Neural cell (in vitro differentiated cells): ENCODE results near the gene ST6GALNAC3. TPM values are rescaled to one million over a fixed set of nuclear protein-coding genes. Genes with fewer than 3 reads are reported as not detected.

Source experiments
- H2AFZ ChIP-seq: fragments of 200-600, 300-800 bp; sonication (generic), shearing (Covaris generic); 2 replicates; pipeline ENCODE4 v1.6.0; 2014; ENCODE audit warnings: low read depth, mild to moderate bottlenecking, antibody characterized with exemption, low read length, moderate library complexity
- H3F3A ChIP-seq: fragments of 200-600 bp; shearing (Covaris generic); 2 replicates; pipeline ENCODE4 v1.6.1; 2016; ENCODE audit warnings: mild to moderate bottlenecking, moderate library complexity, mixed read lengths, antibody characterized with exemption, low read length; ENCODE audit not compliant: insufficient read depth, poor library complexity, severe bottlenecking
- H3K27ac ChIP-seq: fragments of 200-600, 300-800 bp; sonication (generic), shearing (Covaris generic); 2 replicates; pipeline ENCODE4 v1.5.1; 2014; ENCODE audit warnings: mild to moderate bottlenecking, low read length, moderate library complexity
- H3K27me3 ChIP-seq: fragments of 300-800, 200-600 bp; sonication (generic), shearing (Covaris generic); 2 replicates; pipeline ENCODE4 v1.6.0; 2014; ENCODE audit warnings: mild to moderate bottlenecking, low read depth, low read length, moderate library complexity; ENCODE audit not compliant: insufficient read depth
- H3K36me3 ChIP-seq: fragments of 300-800, 200-600 bp; sonication (generic), shearing (Covaris generic); 2 replicates; pipeline ENCODE4 v1.5.1; 2014; ENCODE audit warnings: mild to moderate bottlenecking, antibody characterized with exemption, low read length, moderate library complexity; ENCODE audit not compliant: insufficient read depth
- H3K4me2 ChIP-seq: fragments of 300-800, 200-600 bp; sonication (generic), shearing (Covaris generic); 2 replicates; pipeline ENCODE4 v1.6.0; 2014; ENCODE audit warnings: mild to moderate bottlenecking, low read length
- H3K4me3 ChIP-seq: fragments of 300-800, 200-600 bp; sonication (generic), shearing (Covaris generic); 2 replicates; pipeline ENCODE4 v1.5.1; 2014; ENCODE audit warnings: mild to moderate bottlenecking, low read length, moderate library complexity
- H3K79me2 ChIP-seq: fragments of 200-600 bp; shearing (Covaris generic); replicated peaks from 2 replicates; pipeline ENCODE4 v1.6.0; 2014; ENCODE audit warnings: mild to moderate bottlenecking, low read length, moderate library complexity; ENCODE audit not compliant: insufficient read depth
- H3K9ac ChIP-seq: fragments of 300-800, 200-600 bp; sonication (generic), shearing (Covaris generic); 2 replicates; pipeline ENCODE4 v1.6.1; 2016; ENCODE audit warnings: mild to moderate bottlenecking, low read length, mixed read lengths
- H3K9me2 ChIP-seq: fragments of 200-600 bp; shearing (Covaris generic); 2 replicates; pipeline ENCODE4 v1.6.1; 2016; ENCODE audit warnings: mild to moderate bottlenecking, low read length, mixed read lengths; ENCODE audit not compliant: insufficient read depth
- H3K9me3 ChIP-seq: fragments of 200-600, 300-800 bp; sonication (generic), shearing (Covaris generic); 2 replicates; pipeline ENCODE4 v1.6.1; 2016; ENCODE audit warnings: mild to moderate bottlenecking, mixed run types, low read length, moderate library complexity, mixed read lengths
- H4K20me1 ChIP-seq: fragments of 200-600 bp; shearing (Covaris generic); 2 replicates; pipeline ENCODE4 v1.6.1; 2016; ENCODE audit warnings: mild to moderate bottlenecking, mixed run types; ENCODE audit not compliant: insufficient read depth
- EP300 ChIP-seq: fragments of 450-650 bp; conservative IDR thresholded peaks from 2 replicates; pipeline ENCODE4 v1.6.1; 2014; ENCODE audit warnings: antibody characterized with exemption, mild to moderate bottlenecking, moderate library complexity; ENCODE audit not compliant: poor library complexity, severe bottlenecking
- EZH2 ChIP-seq: fragments of 200-600, 300-800 bp; shearing (Covaris generic), sonication (generic); IDR thresholded peaks from 2 replicates; pipeline ENCODE4 v1.6.1; 2014; ENCODE audit warnings: antibody characterized with exemption, low read length, borderline replicate concordance, mild to moderate bottlenecking; ENCODE audit not compliant: insufficient read depth, poor library complexity, severe bottlenecking
- MXI1 ChIP-seq: fragments of 450-650 bp; conservative IDR thresholded peaks from 2 replicates; pipeline ENCODE4 v1.6.1; 2014; ENCODE audit warnings: antibody characterized with exemption, mild to moderate bottlenecking; ENCODE audit not compliant: poor library complexity, severe bottlenecking
- POLR2AphosphoS5 ChIP-seq: IDR thresholded peaks from 2 replicates; pipeline ENCODE4 v1.6.1; 2012
- RAD21 ChIP-seq: fragments of 450-650 bp; conservative IDR thresholded peaks from 2 replicates; pipeline ENCODE4 v1.6.1; 2014; ENCODE audit warnings: antibody characterized with exemption, mild to moderate bottlenecking, moderate library complexity
- SMC3 ChIP-seq: fragments of 450-650 bp; conservative IDR thresholded peaks from 2 replicates; pipeline ENCODE4 v1.6.1; 2014; ENCODE audit warnings: antibody characterized with exemption, mild to moderate bottlenecking, moderate library complexity; ENCODE audit not compliant: poor library complexity
- TAF1 ChIP-seq: IDR thresholded peaks from 2 replicates; pipeline ENCODE4 v1.6.1; 2012; ENCODE audit warnings: low read depth
- polyA plus RNA-seq: library from polyadenylated mRNA; depleted of rRNA; stranded (reverse); fragments of >200 nt; gene quantifications from 2 replicates; pipeline ENCODE4 v1.2.3, GENCODE V29; 2014
- TF ChIP-seq, protein P1 (sequence below): IDR thresholded peaks from 2 replicates; pipeline ENCODE4 v1.6.1; 2012; ENCODE audit warnings: borderline replicate concordance
- TF ChIP-seq, protein P2 (sequence below): fragments of 450-650 bp; IDR thresholded peaks from 2 replicates; pipeline ENCODE4 v1.5.1; 2014; ENCODE audit warnings: antibody characterized with exemption, mild to moderate bottlenecking, moderate library complexity; ENCODE audit not compliant: poor library complexity, severe bottlenecking

Gene ST6GALNAC3
- polyA plus RNA-seq, 1 donor from 2014 or later: 3.6 TPM

DNA sequence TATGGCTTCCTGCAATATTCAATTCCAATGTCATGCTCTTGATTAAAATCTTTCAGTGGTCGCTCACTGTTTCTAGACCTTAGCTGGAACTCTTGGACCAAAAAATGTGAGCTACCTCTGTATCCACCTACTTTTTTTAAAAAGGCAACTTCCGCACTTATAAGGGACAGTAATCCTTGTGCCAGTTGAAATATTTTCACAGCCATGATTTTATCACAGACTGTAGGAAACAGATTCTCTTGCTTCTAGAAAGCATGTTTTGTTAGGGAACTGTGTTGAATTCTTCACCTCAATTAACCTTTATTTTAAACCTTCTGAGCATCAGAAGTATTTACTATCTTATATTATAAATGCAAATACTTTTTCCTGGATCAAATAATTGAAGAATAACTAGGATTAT lies 496.7 kb downstream of the ST6GALNAC3 start:
- Histone ChIP-seq H3K79me2 (no peaks in the 10 kb centered on the region), H4K20me1 (no peaks in the 10 kb centered on the region), H3K9me2 (no peaks in the 10 kb centered on the region), H3K27ac (no peak overlapping the region), H3K36me3 (no peaks in the 10 kb centered on the region), H3K4me3 (no peak overlapping the region), H3K27me3 (no peaks in the 10 kb centered on the region), H3F3A (no peaks in the 10 kb centered on the region), H2AFZ (no peak overlapping the region), H3K4me2 (no peak overlapping the region), H3K9ac (no peak overlapping the region), H3K9me3 (no peaks in the 10 kb centered on the region)
- TF ChIP-seq TAF1: no peak
- TF ChIP-seq POLR2AphosphoS5: no peak
- TF ChIP-seq, protein P1, sequence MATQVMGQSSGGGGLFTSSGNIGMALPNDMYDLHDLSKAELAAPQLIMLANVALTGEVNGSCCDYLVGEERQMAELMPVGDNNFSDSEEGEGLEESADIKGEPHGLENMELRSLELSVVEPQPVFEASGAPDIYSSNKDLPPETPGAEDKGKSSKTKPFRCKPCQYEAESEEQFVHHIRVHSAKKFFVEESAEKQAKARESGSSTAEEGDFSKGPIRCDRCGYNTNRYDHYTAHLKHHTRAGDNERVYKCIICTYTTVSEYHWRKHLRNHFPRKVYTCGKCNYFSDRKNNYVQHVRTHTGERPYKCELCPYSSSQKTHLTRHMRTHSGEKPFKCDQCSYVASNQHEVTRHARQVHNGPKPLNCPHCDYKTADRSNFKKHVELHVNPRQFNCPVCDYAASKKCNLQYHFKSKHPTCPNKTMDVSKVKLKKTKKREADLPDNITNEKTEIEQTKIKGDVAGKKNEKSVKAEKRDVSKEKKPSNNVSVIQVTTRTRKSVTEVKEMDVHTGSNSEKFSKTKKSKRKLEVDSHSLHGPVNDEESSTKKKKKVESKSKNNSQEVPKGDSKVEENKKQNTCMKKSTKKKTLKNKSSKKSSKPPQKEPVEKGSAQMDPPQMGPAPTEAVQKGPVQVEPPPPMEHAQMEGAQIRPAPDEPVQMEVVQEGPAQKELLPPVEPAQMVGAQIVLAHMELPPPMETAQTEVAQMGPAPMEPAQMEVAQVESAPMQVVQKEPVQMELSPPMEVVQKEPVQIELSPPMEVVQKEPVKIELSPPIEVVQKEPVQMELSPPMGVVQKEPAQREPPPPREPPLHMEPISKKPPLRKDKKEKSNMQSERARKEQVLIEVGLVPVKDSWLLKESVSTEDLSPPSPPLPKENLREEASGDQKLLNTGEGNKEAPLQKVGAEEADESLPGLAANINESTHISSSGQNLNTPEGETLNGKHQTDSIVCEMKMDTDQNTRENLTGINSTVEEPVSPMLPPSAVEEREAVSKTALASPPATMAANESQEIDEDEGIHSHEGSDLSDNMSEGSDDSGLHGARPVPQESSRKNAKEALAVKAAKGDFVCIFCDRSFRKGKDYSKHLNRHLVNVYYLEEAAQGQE: no peak
- TF ChIP-seq SMC3: no peak
- no peak for TF ChIP-seq EZH2
- TF ChIP-seq RAD21: no peak
- TF ChIP-seq, protein P2, sequence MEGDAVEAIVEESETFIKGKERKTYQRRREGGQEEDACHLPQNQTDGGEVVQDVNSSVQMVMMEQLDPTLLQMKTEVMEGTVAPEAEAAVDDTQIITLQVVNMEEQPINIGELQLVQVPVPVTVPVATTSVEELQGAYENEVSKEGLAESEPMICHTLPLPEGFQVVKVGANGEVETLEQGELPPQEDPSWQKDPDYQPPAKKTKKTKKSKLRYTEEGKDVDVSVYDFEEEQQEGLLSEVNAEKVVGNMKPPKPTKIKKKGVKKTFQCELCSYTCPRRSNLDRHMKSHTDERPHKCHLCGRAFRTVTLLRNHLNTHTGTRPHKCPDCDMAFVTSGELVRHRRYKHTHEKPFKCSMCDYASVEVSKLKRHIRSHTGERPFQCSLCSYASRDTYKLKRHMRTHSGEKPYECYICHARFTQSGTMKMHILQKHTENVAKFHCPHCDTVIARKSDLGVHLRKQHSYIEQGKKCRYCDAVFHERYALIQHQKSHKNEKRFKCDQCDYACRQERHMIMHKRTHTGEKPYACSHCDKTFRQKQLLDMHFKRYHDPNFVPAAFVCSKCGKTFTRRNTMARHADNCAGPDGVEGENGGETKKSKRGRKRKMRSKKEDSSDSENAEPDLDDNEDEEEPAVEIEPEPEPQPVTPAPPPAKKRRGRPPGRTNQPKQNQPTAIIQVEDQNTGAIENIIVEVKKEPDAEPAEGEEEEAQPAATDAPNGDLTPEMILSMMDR: no peak
- no peak for TF ChIP-seq EP300
- TF ChIP-seq MXI1: no peak

DNA sequence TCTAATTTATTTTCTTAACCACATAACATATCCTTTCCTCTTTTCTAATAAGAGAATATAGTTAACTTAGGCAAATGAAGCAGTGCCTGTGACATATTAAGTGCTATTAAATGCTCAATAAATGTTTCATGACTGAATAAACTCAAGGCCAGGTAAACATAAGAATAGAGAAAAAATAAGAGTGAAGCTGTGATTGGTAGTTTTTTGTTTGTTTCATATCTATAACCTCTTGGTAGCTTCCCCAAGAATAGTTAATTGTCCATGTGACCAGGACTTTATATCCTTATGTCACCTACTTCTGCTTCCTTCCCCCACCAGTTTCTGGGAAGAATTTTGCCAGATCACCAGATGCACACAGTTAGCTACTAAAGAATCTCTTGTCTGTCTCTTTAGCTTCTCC lies 497.7 kb downstream of the ST6GALNAC3 start:
- Histone ChIP-seq H3F3A (no peaks in the 10 kb centered on the region), H3K36me3 (no peaks in the 10 kb centered on the region), H3K9me3 (no peaks in the 10 kb centered on the region), H2AFZ (no peak overlapping the region), H3K9ac (no peak overlapping the region), H3K4me2 (no peak overlapping the region), H3K27ac (no peak overlapping the region), H4K20me1 (no peaks in the 10 kb centered on the region), H3K4me3 (no peak overlapping the region), H3K9me2 (no peaks in the 10 kb centered on the region), H3K79me2 (no peaks in the 10 kb centered on the region), H3K27me3 (no peaks in the 10 kb centered on the region)
- TF ChIP-seq EZH2 (no peak), EP300 (no peak), MXI1 (no peak), TAF1 (no peak), POLR2AphosphoS5 (no peak)
